ENCODE data around the gene SPAG5.
"Not testable (repeated sequence)": the region's sequence is repeated elsewhere in the genome, so short reads cannot be mapped to it uniquely, and the experiment has no call there.

Gene SPAG5

GRCh38 chr17:28599311-28600184 is 723 bp upstream of the SPAG5 start:
- peak; percentile 66 for DNase-seq

- DNase-seq = no peak
Measured at GRCh38 chr17:28598389-28598788, 436 bp downstream of the SPAG5 start.

GRCh38 chr17:28597606-28598383 is 1.0 kb downstream of the SPAG5 start:
- DNase-seq = peak; percentile 12

GRCh38 chr17:28592260-28592659 is 6.6 kb downstream of the SPAG5 start:
- DNase-seq = no peak

- no peak for DNase-seq
Measured at GRCh38 chr17:28585851-28586250, 13.0 kb downstream of the SPAG5 start.

GRCh38 chr17:28584434-28584833 is 14.4 kb downstream of the SPAG5 start:
- DNase-seq = no peak

- no peak for DNase-seq
Measured at GRCh38 chr17:28582513-28582912, 16.3 kb downstream of the SPAG5 start.

- no peak for DNase-seq
Measured at GRCh38 chr17:28580959-28581358, 17.9 kb downstream of the SPAG5 start.

- no peak for DNase-seq
Measured at GRCh38 chr17:28579526-28579925, 19.3 kb downstream of the SPAG5 start.

GRCh38 chr17:28578246-28579195 is 20.3 kb downstream of the SPAG5 start:
- no peak for DNase-seq

- no peak for DNase-seq
Measured at GRCh38 chr17:28577466-28577824, 21.4 kb downstream of the SPAG5 start.

GRCh38 chr17:28576758-28577465 is 21.9 kb downstream of the SPAG5 start, which contains the start of gene ALDOC:
Gene ALDOC (minus strand): TSS chr17:28576895. CDS start chr17:28575532, 1,363 bp downstream.
- peak; percentile 98 for DNase-seq

GRCh38 chr17:28576016-28576415 is 22.8 kb downstream of the SPAG5 start:
- not testable (repeated sequence) for DNase-seq

GRCh38 chr17:28575126-28575795 is 23.6 kb downstream of the SPAG5 start:
- no peak for DNase-seq

- DNase-seq = no peak
Measured at GRCh38 chr17:28574526-28574925, 24.3 kb downstream of the SPAG5 start.

- no peak for DNase-seq
Measured at GRCh38 chr17:28573966-28574480, 24.8 kb downstream of the SPAG5 start.

GRCh38 chr17:28573521-28573920 is 25.3 kb downstream of the SPAG5 start:
- no peak for DNase-seq

GRCh38 chr17:28573040-28573380 is 25.8 kb downstream of the SPAG5 start:
- DNase-seq = no peak

GRCh38 chr17:28572259-28573039 is 26.4 kb downstream of the SPAG5 start:
- DNase-seq = no peak

- peak; percentile 94 for DNase-seq
Measured at GRCh38 chr17:28571361-28572122, 27.3 kb downstream of the SPAG5 start, which contains the start of gene PIGS. Gene PIGS (minus strand): TSS chr17:28571524. CDS start chr17:28571496, 28 bp downstream.
